A673 (cell line): ENCODE measurements around the gene PHF2. TPM values are rescaled to one million over a fixed set of nuclear protein-coding genes. Genes with fewer than 3 reads are reported as not detected.

Source experiments
- BruUV-seq: library from RNA; stranded (reverse); fragments of 400-500 nt; replicated peaks from 2 replicates; lab custom pipeline; 2021; lab: Mats Ljungman, UMichigan
- CTCF ChIA-PET: fragments of 300-600 bp; sonication (Branson Sonifier 250); formaldehyde crosslinking; loops from one replicate; lab custom pipeline; 2022; ENCODE audit warnings: antibody characterized with exemption; lab: Charles Lee
- POLR2A ChIA-PET: fragments of 300-600 bp; sonication (Branson Sonifier 250); formaldehyde crosslinking; loops from one replicate; lab custom pipeline; 2022; ENCODE audit warnings: antibody characterized with exemption; ENCODE audit not compliant: low non-redundant PET; lab: Charles Lee
- DNase-seq: peaks from one replicate; pipeline ENCODE4 v3.0.0-alpha.2; 2015; ENCODE audit warnings: low spot score
- H3K27ac ChIP-seq: fragments of 200-600 bp; sonication (generic); 2 replicates; pipeline ENCODE4 v1.5.1; 2016; ENCODE audit warnings: mixed run types, low read depth, mild to moderate bottlenecking, mixed read lengths, antibody characterized with exemption, low read length; ENCODE audit not compliant: poor library complexity, severe bottlenecking
- H3K27me3 ChIP-seq: fragments of 200-600 bp; sonication (generic); replicated peaks from 2 replicates; pipeline ENCODE4 v1.6.1; 2017; ENCODE audit warnings: mixed run types, low read depth, mild to moderate bottlenecking, mixed read lengths, antibody characterized with exemption, low read length; ENCODE audit not compliant: insufficient read depth, poor library complexity
- H3K36me3 ChIP-seq: fragments of 200-600 bp; sonication (generic); 2 replicates; pipeline ENCODE4 v1.6.1; 2016; ENCODE audit warnings: mixed run types, mild to moderate bottlenecking, mixed read lengths, antibody characterized with exemption, low read length; ENCODE audit not compliant: insufficient read depth, poor library complexity, severe bottlenecking
- H3K4me1 ChIP-seq: fragments of 200-600 bp; sonication (generic); 2 replicates; pipeline ENCODE4 v1.6.1; 2017; ENCODE audit warnings: mixed run types, mild to moderate bottlenecking, mixed read lengths, antibody characterized with exemption, low read length; ENCODE audit not compliant: insufficient read depth, poor library complexity, severe bottlenecking
- H3K4me3 ChIP-seq: fragments of 200-600 bp; sonication (generic); 2 replicates; pipeline ENCODE4 v1.5.1; 2016; ENCODE audit warnings: low read depth, mixed run types, mild to moderate bottlenecking, mixed read lengths, low read length; ENCODE audit not compliant: poor library complexity, severe bottlenecking
- H3K9me3 ChIP-seq: fragments of 200-600 bp; sonication (generic); 2 replicates; pipeline ENCODE4 v1.6.1; 2016; ENCODE audit warnings: mixed run types, low read depth, mild to moderate bottlenecking, mixed read lengths, antibody characterized with exemption, low read length; ENCODE audit not compliant: poor library complexity, severe bottlenecking
- EZH2 ChIP-seq: fragments of 200-600 bp; sonication (generic); IDR thresholded peaks from 2 replicates; pipeline ENCODE4 v1.6.1; 2017; ENCODE audit warnings: borderline replicate concordance, low read depth, mild to moderate bottlenecking, mixed read lengths, antibody characterized with exemption, low read length; ENCODE audit not compliant: poor library complexity, severe bottlenecking
- intact Hi-C: fragments of 100-400 bp; cut with micrococcal nuclease; formaldehyde crosslinking; loops from one replicate; pipeline ENCODE4 v1.10.0; 2022; ENCODE audit not compliant: unreplicated experiment
- total RNA-seq: library from RNA; stranded (reverse); gene quantifications from 2 replicates; pipeline ENCODE4 v1.2.3, GENCODE V29; 2021
- TF ChIP-seq, protein P1 (sequence below): fragments of 300-800, 200-600 bp; sonication (generic); conservative IDR thresholded peaks from 2 replicates; pipeline ENCODE4 v1.5.1; 2017; ENCODE audit warnings: low read depth, mild to moderate bottlenecking, antibody characterized with exemption, low read length, moderate library complexity, mixed read lengths

PHF2 gene
- total RNA-seq, 1 experiment from 2014 or later, result 32.7 TPM

DNA sequence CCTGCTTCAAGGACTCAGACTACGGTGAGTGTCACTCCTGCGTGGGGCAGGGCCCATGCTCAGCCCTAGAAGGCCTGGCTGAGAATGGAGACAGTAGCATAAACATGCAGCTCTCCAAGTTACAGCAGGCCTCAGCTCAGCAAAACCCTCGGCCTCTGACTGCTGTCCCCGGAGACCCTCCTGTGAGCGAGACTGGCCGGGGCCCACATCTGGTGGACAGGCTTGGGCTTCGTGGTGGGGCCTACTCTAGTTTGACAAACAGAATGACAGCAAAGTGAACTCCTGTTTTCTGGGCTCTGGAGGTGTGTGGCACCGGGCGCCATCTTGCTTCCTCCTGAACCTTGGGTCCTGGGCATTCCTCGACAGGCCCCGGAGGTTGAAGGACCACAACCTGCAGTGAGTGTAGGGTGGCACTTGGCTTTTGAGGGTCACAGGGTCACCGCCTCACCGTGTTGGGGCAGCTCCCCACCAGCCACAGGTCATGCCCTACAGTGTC lies 97.5 kb downstream of the PHF2 start:
- POLR2A ChIA-PET, result no interaction called here
- H3K9me3 ChIP-seq, result no peaks in the 10 kb centered on the region
- no TSS peak for BruUV-seq
- no peaks in the 10 kb centered on the region for H3K27me3 ChIP-seq
- no peak for DNase-seq
- no peak overlapping the region for H3K27ac ChIP-seq
- H3K36me3 ChIP-seq, result peaks cover 9% of the 10 kb centered on the region
- no peaks in the 10 kb centered on the region for H3K4me1 ChIP-seq
- TF ChIP-seq, protein P1, sequence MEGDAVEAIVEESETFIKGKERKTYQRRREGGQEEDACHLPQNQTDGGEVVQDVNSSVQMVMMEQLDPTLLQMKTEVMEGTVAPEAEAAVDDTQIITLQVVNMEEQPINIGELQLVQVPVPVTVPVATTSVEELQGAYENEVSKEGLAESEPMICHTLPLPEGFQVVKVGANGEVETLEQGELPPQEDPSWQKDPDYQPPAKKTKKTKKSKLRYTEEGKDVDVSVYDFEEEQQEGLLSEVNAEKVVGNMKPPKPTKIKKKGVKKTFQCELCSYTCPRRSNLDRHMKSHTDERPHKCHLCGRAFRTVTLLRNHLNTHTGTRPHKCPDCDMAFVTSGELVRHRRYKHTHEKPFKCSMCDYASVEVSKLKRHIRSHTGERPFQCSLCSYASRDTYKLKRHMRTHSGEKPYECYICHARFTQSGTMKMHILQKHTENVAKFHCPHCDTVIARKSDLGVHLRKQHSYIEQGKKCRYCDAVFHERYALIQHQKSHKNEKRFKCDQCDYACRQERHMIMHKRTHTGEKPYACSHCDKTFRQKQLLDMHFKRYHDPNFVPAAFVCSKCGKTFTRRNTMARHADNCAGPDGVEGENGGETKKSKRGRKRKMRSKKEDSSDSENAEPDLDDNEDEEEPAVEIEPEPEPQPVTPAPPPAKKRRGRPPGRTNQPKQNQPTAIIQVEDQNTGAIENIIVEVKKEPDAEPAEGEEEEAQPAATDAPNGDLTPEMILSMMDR, result no peak
- TF ChIP-seq EZH2, result no peak
- no peak overlapping the region for H3K4me3 ChIP-seq
- CTCF ChIA-PET, result no interaction called here
- intact Hi-C loops, result no loop called here

- H3K27ac ChIP-seq, result no peak overlapping the region
- CTCF ChIA-PET, result no interaction called here
- DNase-seq, result no peak
- no peak overlapping the region for H3K4me3 ChIP-seq
- H3K27me3 ChIP-seq, result no peaks in the 10 kb centered on the region
- intact Hi-C loops, result no loop called here
- no peaks in the 10 kb centered on the region for H3K4me1 ChIP-seq
- POLR2A ChIA-PET, result no interaction called here
- TF ChIP-seq, protein P1, result no peak
- TF ChIP-seq EZH2, result no peak
- peaks cover 9% of the 10 kb centered on the region for H3K36me3 ChIP-seq
- H3K9me3 ChIP-seq, result no peaks in the 10 kb centered on the region
- no TSS peak for BruUV-seq
Observed at GRCh38 chr9:93674580-93675335, 98.4 kb downstream of the PHF2 start.

DNA sequence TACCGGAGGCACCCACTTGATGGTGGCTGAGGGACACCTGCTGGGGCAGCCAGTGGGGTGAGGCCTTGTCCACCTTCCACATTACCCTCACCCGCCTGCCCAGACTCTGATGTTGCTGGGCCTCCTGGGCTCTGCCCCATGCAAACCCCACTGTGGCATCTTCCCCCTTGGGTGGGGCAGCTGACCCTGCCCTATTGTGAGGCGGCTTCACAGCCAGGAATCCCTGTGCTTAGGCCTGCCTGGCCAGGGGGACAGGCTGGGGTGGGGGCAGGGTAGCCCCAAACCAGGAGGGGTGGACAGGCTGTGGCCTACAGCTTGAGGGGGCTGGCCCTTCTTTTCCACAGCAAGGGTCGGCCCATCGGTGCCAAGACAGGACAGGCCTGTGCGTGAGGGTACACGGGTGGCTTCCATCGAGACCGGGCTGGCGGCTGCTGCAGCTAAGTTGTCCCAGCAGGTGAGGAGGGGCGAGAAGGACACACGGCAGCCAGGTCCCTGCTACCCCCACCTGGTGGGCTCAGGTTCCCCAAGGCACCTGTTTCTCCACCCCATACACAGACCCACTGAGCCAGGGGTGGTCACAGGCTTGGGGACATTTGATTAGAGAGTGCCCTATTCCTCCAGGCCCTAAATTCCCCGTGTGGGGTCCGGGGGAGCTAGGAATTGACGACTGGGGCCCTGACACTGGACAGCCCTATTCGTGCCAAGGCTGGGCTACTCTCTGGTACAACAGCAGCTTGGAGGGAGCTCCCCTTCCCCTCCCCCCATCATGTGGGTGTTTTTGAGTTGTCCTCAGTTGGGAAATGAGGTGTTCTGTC lies 99.2 kb downstream of the PHF2 start:
- no peak overlapping the region for H3K27ac ChIP-seq
- H3K9me3 ChIP-seq, result no peaks in the 10 kb centered on the region
- no peak overlapping the region for H3K4me3 ChIP-seq
- no peaks in the 10 kb centered on the region for H3K27me3 ChIP-seq
- TF ChIP-seq, protein P1, result no peak
- no peak for TF ChIP-seq EZH2
- POLR2A ChIA-PET, result no interaction called here
- BruUV-seq, result no TSS peak
- DNase-seq, result no peak
- CTCF ChIA-PET, result no interaction called here
- H3K4me1 ChIP-seq, result no peaks in the 10 kb centered on the region
- intact Hi-C loops, result no loop called here
- H3K36me3 ChIP-seq, result peaks cover 9% of the 10 kb centered on the region
